DOHH2 (cell line): ENCODE results near the gene TEX35.

Experiments used
- H3F3A ChIP-seq: fragments of 200-600 bp; sonication (generic), shearing (Covaris generic); 2 replicates; pipeline ENCODE4 v1.6.0; 2016; ENCODE audit warnings: antibody characterized with exemption, mild to moderate bottlenecking; ENCODE audit not compliant: control insufficient read depth, insufficient read depth
- H3K27ac ChIP-seq: fragments of 200-600 bp; sonication (generic); 2 replicates; pipeline ENCODE4 v1.5.1; 2014; ENCODE audit warnings: low read depth, mild to moderate bottlenecking, low read length, moderate library complexity
- H3K27me3 ChIP-seq: fragments of 200-600 bp; sonication (generic); 2 replicates; pipeline ENCODE4 v1.6.1; 2014; ENCODE audit warnings: mild to moderate bottlenecking, low read length, mixed read lengths; ENCODE audit not compliant: control insufficient read depth
- H3K36me3 ChIP-seq: fragments of 200-600 bp; sonication (generic); 2 replicates; pipeline ENCODE4 v1.6.1; 2014; ENCODE audit warnings: mild to moderate bottlenecking, low read length, moderate library complexity, mixed read lengths; ENCODE audit not compliant: control insufficient read depth
- H3K4me1 ChIP-seq: fragments of 200-600 bp; sonication (generic); 2 replicates; pipeline ENCODE4 v1.6.1; 2014; ENCODE audit warnings: mild to moderate bottlenecking, low read length, mixed read lengths; ENCODE audit not compliant: control insufficient read depth
- H3K4me2 ChIP-seq: fragments of 200-600 bp; sonication (generic); 2 replicates; pipeline ENCODE4 v1.6.0; 2014; ENCODE audit warnings: mild to moderate bottlenecking, low read length, moderate library complexity
- H3K4me3 ChIP-seq: fragments of 200-600 bp; sonication (generic); 2 replicates; pipeline ENCODE4 v1.5.1; 2014; ENCODE audit warnings: mild to moderate bottlenecking, low read length, mixed read lengths
- H3K79me2 ChIP-seq: fragments of 200-600 bp; sonication (generic); 2 replicates; pipeline ENCODE4 v1.6.1; 2014; ENCODE audit warnings: mild to moderate bottlenecking, low read length, mixed read lengths; ENCODE audit not compliant: control insufficient read depth
- H3K9me2 ChIP-seq: fragments of 200-600 bp; sonication (generic); replicated peaks from 2 replicates; pipeline ENCODE4 v1.6.1; 2014; ENCODE audit warnings: mild to moderate bottlenecking, low read length, mixed read lengths; ENCODE audit not compliant: control insufficient read depth
- H3K9me3 ChIP-seq: fragments of 200-600 bp; sonication (generic); 2 replicates; pipeline ENCODE4 v1.6.1; 2014; ENCODE audit warnings: antibody characterized with exemption, low read length, mixed read lengths; ENCODE audit not compliant: control insufficient read depth, insufficient read depth
- H4K20me1 ChIP-seq: fragments of 200-600 bp; sonication (generic); 2 replicates; pipeline ENCODE4 v1.6.0; 2014; ENCODE audit warnings: low read depth, mild to moderate bottlenecking, antibody characterized with exemption, low read length, moderate library complexity; ENCODE audit not compliant: control insufficient read depth, insufficient read depth
- EZH2phosphoT487 ChIP-seq: fragments of 200-600 bp; sonication (generic); IDR thresholded peaks from 2 replicates; pipeline ENCODE4 v1.6.1; 2017; ENCODE audit warnings: borderline replicate concordance, mild to moderate bottlenecking, antibody characterized with exemption, low read length, moderate library complexity, mixed read lengths
- TF ChIP-seq, protein P1 (sequence below): fragments of 200-600 bp; sonication (generic); IDR thresholded peaks from one replicate; pipeline ENCODE4 v1.5.1; 2014; ENCODE audit warnings: antibody characterized with exemption, mild to moderate bottlenecking, low read depth, low read length; ENCODE audit not compliant: poor library complexity, severe bottlenecking

TEX35 gene

DNA sequence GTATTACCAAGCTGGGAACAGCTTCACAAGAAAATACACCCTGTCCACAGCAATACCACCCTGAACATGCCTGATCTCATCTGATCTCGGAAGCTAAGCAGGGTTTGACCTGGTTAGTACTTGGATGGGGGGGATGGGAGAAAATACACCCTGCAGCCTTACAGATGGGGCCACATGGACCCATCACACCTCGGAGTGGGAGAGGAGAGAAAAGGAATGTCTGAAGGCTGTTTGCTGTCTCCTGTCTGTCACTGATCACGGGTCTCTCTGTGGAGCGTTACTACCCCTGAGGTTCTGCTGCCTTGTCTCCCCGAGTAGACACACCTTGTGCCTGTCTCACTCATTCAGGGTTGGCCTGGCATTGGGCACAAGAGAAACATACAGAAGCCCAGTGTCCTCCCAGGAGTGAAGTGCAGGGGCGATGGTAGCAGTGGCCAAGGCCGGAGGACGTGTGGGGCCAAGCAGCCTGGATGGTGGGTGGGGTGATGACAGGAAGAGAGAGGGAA lies 48.0 kb downstream of the TEX35 start:
- Histone ChIP-seq H3K27me3 (no peaks in the 10 kb centered on the region), H3K79me2 (no peaks in the 10 kb centered on the region), H3K9me2 (no peaks in the 10 kb centered on the region), H3K27ac (no peak overlapping the region), H3K36me3 (no peaks in the 10 kb centered on the region), H3F3A (peaks cover 11% of the 10 kb centered on the region), H3K4me3 (no peak overlapping the region), H3K4me2 (no peak overlapping the region), H3K9me3 (no peaks in the 10 kb centered on the region), H4K20me1 (no peaks in the 10 kb centered on the region), H3K4me1 (peaks cover 19% of the 10 kb centered on the region)
- no peak for TF ChIP-seq EZH2phosphoT487
- TF ChIP-seq, protein P1, sequence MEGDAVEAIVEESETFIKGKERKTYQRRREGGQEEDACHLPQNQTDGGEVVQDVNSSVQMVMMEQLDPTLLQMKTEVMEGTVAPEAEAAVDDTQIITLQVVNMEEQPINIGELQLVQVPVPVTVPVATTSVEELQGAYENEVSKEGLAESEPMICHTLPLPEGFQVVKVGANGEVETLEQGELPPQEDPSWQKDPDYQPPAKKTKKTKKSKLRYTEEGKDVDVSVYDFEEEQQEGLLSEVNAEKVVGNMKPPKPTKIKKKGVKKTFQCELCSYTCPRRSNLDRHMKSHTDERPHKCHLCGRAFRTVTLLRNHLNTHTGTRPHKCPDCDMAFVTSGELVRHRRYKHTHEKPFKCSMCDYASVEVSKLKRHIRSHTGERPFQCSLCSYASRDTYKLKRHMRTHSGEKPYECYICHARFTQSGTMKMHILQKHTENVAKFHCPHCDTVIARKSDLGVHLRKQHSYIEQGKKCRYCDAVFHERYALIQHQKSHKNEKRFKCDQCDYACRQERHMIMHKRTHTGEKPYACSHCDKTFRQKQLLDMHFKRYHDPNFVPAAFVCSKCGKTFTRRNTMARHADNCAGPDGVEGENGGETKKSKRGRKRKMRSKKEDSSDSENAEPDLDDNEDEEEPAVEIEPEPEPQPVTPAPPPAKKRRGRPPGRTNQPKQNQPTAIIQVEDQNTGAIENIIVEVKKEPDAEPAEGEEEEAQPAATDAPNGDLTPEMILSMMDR, result no peak

DNA sequence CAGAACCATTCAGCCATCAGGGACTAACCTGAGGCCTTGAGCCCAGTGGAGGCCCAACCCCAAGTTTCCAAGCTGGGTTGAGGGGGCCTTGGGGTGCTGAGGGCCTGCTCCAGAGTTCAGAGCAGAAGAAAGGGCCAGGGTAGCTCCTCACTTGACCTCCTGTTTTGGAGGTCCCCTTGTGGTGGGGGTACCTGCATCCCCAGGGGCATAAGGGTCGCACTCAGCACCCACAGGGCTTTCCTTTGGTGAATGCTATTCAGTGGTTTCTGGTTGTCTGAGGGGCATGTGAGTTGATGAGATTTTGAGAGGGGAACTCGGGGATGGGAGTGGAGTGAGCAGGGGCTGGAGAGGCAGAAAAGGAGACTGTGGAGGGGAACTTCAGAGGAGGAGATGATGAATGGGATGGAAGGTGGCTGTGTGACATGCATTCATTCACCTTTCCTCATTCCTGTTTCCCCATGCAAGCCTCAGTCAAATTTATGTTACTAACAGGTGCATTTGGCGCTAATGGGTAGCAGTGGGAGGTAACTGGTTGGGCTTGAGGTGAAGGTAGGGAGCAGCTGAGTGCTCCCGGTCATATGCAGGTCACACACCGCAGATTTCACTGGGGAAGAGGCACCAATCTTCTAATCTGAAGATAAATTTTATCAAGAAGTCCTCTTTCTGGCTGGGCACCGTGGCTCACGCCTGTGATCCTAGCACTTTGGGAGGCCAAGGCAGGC lies 50.4 kb downstream of the TEX35 start:
- Histone ChIP-seq H3K79me2 (no peaks in the 10 kb centered on the region), H3K9me3 (no peaks in the 10 kb centered on the region), H3K27me3 (no peaks in the 10 kb centered on the region), H3K4me2 (no peak overlapping the region), H3F3A (peaks cover 11% of the 10 kb centered on the region), H3K4me3 (no peak overlapping the region), H3K4me1 (peaks cover 39% of the 10 kb centered on the region), H3K36me3 (peaks cover 4% of the 10 kb centered on the region; the same call in 1 of the 2 replicates), H4K20me1 (no peaks in the 10 kb centered on the region), H3K9me2 (no peaks in the 10 kb centered on the region), H3K27ac (no peak overlapping the region)
- TF ChIP-seq, protein P1, result no peak
- no peak for TF ChIP-seq EZH2phosphoT487

DNA sequence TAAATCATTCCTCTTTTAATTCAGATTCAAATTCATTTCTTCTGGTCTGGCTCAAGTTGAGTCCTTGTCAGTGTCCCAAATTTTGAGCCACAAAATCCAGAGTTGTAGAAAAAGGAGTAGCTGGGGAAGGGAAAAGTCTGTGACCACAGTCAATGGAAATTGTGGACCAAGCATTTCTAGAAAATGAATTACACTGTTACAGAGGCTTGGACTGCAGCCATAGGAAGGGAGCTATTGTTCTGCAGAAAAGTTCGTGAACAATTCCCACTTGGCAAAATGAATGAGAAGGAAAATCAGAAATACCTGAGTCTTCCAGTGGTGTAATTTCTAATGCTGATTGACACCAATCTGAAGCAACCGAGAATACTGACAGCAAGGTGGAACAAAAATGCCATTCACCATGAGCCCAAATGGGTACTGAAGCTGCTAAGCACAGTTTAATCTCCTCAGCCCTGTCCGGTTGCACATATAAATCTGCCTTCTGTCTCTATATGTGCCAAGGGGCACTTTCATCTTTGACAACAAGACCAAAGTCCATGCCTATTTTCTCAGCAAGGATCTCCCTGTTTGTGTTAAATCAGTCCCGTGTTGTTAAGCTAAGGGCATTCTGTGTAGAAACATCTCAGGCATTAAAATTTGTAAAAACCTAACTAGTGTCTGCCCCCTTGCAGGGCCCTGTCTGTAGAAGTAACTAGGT lies 51.3 kb downstream of the TEX35 start:
- TF ChIP-seq EZH2phosphoT487, result no peak
- TF ChIP-seq, protein P1, result no peak
- H3K4me3 ChIP-seq, result no peak overlapping the region
- H3K4me2 ChIP-seq, result no peak overlapping the region
- H3K79me2 ChIP-seq, result no peaks in the 10 kb centered on the region
- H3K27me3 ChIP-seq, result no peaks in the 10 kb centered on the region
- no peaks in the 10 kb centered on the region for H4K20me1 ChIP-seq
- no peaks in the 10 kb centered on the region for H3K9me3 ChIP-seq
- no peak overlapping the region for H3K27ac ChIP-seq
- H3K9me2 ChIP-seq, result no peaks in the 10 kb centered on the region
- peaks cover 11% of the 10 kb centered on the region for H3F3A ChIP-seq
- peaks cover 43% of the 10 kb centered on the region for H3K4me1 ChIP-seq
- peaks cover 4% of the 10 kb centered on the region; the same call in 1 of the 2 replicates for H3K36me3 ChIP-seq
